Adrenal gland (tissue), 12 donors: ENCODE measurements around the gene ARAF. TPM values are rescaled to one million over a fixed set of nuclear protein-coding genes. Genes with fewer than 3 reads are reported as not detected.

ENCODE experiments used
- DNase-seq, 7 donors: peaks; one replicate each; pipeline ENCODE4 v3.0.0-alpha.2; 2019 to 2020
- H3K27ac ChIP-seq, 5 donors: fragments of 200-600 bp; sonication (generic) in 4 of 5; 1 replicate in 3 of 5; 2 replicates in 2 of 5; pipeline versions ENCODE4 v1.5.1 to v1.8.0; 2016 to 2020; ENCODE audit warnings: mild to moderate bottlenecking in 1 of 5
- H3K27me3 ChIP-seq: fragments of 200-600 bp; 2 replicates; pipeline ENCODE4 v1.8.0; 2021
- H3K36me3 ChIP-seq, 2 donors: fragments of 200-600 bp; replicated peaks in 1 of 2; 1 replicate in 1 of 2; 2 replicates in 1 of 2; pipeline versions ENCODE4 v1.5.1 to v1.8.0; 2018 to 2022
- H3K4me1 ChIP-seq, 2 donors: fragments of 200-600 bp; replicated peaks in 1 of 2; 1 replicate in 1 of 2; 2 replicates in 1 of 2; pipeline versions ENCODE4 v1.5.1 to v1.8.0; 2018 to 2021
- H3K4me3 ChIP-seq, 4 donors: fragments of 200-600 bp; sonication (generic) in 3 of 4; one replicate each; pipeline ENCODE4 v1.5.1; 2016 to 2018
- H3K9me3 ChIP-seq, 3 donors: fragments of 200-600 bp; sonication (generic) in 1 of 3; replicated peaks in 1 of 3; 1 replicate in 2 of 3; 2 replicates in 1 of 3; pipeline versions ENCODE4 v1.5.1 to v1.8.0; 2016 to 2021
- POLR2A ChIP-seq, 2 donors: fragments of 450-650 bp; IDR thresholded peaks; one replicate each; pipeline ENCODE4 v1.6.1; 2017; ENCODE audit warnings: antibody characterized with exemption in 2 of 2, mild to moderate bottlenecking in 2 of 2, moderate library complexity in 1 of 2
- WGBS, 4 donors: extraction: QIAGEN DNeasy Blood & Tissue Kit in 2 of 4; methylation state at CpG; one replicate each; pipeline versions ENCODE4 v1.1.5 to v1.1.7; 2013 to 2017; 5-methylcytosine and 5-hydroxymethylcytosine counted together
- intact Hi-C, 2 donors: fragments of 100-400 bp; cut with DNase I; formaldehyde crosslinking; loops; one replicate each; pipeline versions ENCODE4 v1.14.1 to v1.15.0; 2022 to 2023
- polyA plus RNA-seq, 3 donors: library from polyadenylated mRNA; stranded (reverse); fragments of 200-250 nt in 2 of 3; fragments of 350-450 nt in 1 of 3; fragmentation: Illumina TruSeq in 1 of 3; extraction: RNeasy Lipid Tissue Mini Kit (QIAGEN cat#74804) in 1 of 3; gene quantifications; one replicate each; pipeline ENCODE4 v1.2.3, GENCODE V29; 2013 to 2014
- total RNA-seq, 9 donors: library from RNA; depleted of rRNA in 4 of 9; stranded (reverse); fragments of >200 nt in 4 of 9; fragments of 120-200 nt in 1 of 9; fragmentation: NEBNext Ultra II Directional in 1 of 9; extraction: Animal tissue kit (Norgen Biotek cat#: 25700) in 1 of 9; gene quantifications; one replicate each; pipeline versions ENCODE4 v1.1.0 to v1.2.4, GENCODE V29; 2013 to 2023
- TF ChIP-seq, protein P1 (sequence below), 6 experiments: fragments of 450-650 bp in 4 of 6; fragments of 200-600 bp in 2 of 6; sonication (generic) in 1 of 6; IDR thresholded peaks; 1 replicate in 5 of 6; 2 replicates in 1 of 6; pipeline versions ENCODE4 v1.5.1 to v1.8.0; 2016 to 2021; ENCODE audit warnings: antibody characterized with exemption in 6 of 6, mild to moderate bottlenecking in 2 of 6, moderate library complexity in 1 of 6
- donor health status: healthy with polysubstance abuse.
- donor health status: Bipolar disorder and iron deficiency.
- donor health status: DM: yes; HTN: yes; CAD: no.
- donor health status: DM: no; HTN: no; CAD: no.
- donor health status: DM: no; HTN: no; CAD: no.
- donor health status: DM: yes; HTN: yes; CAD: no.

ARAF gene
- total and polyA plus RNA-seq, 12 donors: 31.2 to 113 (median 64.2) TPM

DNA sequence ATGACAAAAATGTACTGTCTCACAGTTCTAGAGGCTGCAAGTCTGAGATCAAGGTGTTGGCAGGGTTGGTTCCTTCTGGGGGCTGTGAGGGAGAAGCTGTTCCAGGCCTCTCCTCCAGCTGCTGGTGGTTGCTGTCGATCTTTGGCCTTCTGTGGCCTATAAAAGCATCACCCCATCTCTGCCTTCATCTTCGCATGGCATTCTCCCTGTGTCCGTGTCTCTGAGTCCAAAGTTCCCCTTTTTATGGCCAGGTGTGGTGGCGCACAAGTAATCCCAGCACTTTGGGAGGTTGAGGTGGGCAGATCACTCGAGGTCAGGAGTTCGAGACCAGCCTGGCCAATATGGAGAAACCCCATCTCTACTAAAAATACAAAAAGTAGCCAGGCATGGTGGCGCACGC lies 31.5 kb upstream of the ARAF start:
- H3K36me3 ChIP-seq: no peaks in the 10 kb centered on the region
- H3K4me1 ChIP-seq: no peaks in the 10 kb centered on the region
- DNase-seq: no peak
- 83 to 98% (median 90%) methylated on average over 6 to 8 of the region's 8 CpGs for WGBS, 4 donors
- intact Hi-C loops: loop anchor here in 1 of 2 donors (10.0 kb wide), 1 partner anchor 335 kb away; the partner anchor contains the start of gene UBA1
- TF ChIP-seq, protein P1, sequence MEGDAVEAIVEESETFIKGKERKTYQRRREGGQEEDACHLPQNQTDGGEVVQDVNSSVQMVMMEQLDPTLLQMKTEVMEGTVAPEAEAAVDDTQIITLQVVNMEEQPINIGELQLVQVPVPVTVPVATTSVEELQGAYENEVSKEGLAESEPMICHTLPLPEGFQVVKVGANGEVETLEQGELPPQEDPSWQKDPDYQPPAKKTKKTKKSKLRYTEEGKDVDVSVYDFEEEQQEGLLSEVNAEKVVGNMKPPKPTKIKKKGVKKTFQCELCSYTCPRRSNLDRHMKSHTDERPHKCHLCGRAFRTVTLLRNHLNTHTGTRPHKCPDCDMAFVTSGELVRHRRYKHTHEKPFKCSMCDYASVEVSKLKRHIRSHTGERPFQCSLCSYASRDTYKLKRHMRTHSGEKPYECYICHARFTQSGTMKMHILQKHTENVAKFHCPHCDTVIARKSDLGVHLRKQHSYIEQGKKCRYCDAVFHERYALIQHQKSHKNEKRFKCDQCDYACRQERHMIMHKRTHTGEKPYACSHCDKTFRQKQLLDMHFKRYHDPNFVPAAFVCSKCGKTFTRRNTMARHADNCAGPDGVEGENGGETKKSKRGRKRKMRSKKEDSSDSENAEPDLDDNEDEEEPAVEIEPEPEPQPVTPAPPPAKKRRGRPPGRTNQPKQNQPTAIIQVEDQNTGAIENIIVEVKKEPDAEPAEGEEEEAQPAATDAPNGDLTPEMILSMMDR (IDR thresholded peaks at IDR 0.05): no peak
- no peak for TF ChIP-seq POLR2A (IDR thresholded peaks at IDR 0.05)
- no peaks in the 10 kb centered on the region for H3K27me3 ChIP-seq
- H3K27ac ChIP-seq: no peak overlapping the region
- no peaks in the 10 kb centered on the region for H3K9me3 ChIP-seq
- H3K4me3 ChIP-seq: no peak overlapping the region

DNA sequence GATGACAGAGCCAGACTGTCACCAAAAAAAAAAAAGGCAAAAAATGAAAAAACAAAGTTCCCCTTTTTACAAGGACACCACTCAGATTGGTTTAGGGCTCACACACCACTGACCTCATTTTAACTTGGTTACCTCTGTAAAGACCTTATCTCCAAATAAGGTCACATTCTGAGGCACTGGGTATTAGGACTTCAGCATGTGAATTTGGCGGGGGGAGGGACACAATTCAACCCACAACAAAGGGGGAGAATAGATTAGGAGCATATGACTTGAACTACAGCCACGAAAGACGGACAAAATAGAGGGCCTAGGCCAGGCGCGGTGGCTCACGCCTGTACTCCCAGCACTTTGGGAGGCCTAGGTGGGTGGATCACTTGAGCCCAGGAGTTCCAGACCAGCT lies 31.0 kb upstream of the ARAF start:
- no peak for DNase-seq

DNA sequence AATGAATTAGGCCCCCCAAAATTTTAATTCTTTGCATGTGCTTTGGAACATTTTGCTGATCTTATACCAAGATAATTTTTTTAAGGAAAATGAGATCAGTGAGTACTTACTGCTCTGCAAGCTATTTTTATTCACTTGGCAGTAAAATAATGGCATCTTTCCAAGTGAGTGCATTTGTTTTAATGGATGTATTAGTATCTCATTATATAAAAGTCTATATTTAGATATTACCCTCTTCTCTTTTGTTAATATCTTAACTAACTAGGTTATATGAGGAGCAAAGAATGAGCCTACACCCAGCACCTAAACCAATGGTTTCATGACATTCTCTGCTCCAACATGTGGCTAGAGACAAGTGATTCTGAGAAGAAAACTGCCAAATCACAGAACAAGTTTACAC lies 21.1 kb upstream of the ARAF start:
- Histone ChIP-seq H3K9me3 (no peaks in the 10 kb centered on the region), H3K27me3 (no peaks in the 10 kb centered on the region), H3K27ac (peak overlapping the region in 2 of 5 donors; percentile 19 to 63), H3K4me1 (no peaks in the 10 kb centered on the region), H3K4me3 (no peak overlapping the region), H3K36me3 (no peaks in the 10 kb centered on the region)
- no peak for DNase-seq
- intact Hi-C loops: no loop called here
- TF ChIP-seq, protein P1 (IDR thresholded peaks at IDR 0.05): no peak

More for the DNA sequence above, 31.0 kb upstream of the ARAF start:
- intact Hi-C loops: no loop called here
- H3K27me3 ChIP-seq: no peaks in the 10 kb centered on the region
- 78 to 86% (median 84%) methylated on average over 5 to 6 of the region's 6 CpGs for WGBS, 4 donors
- H3K4me3 ChIP-seq: no peak overlapping the region
- no peaks in the 10 kb centered on the region for H3K9me3 ChIP-seq
- H3K27ac ChIP-seq: no peak overlapping the region
- TF ChIP-seq, protein P1 (IDR thresholded peaks at IDR 0.05): no peak
- TF ChIP-seq POLR2A (IDR thresholded peaks at IDR 0.05): no peak
- no peaks in the 10 kb centered on the region for H3K36me3 ChIP-seq
- H3K4me1 ChIP-seq: no peaks in the 10 kb centered on the region

DNA sequence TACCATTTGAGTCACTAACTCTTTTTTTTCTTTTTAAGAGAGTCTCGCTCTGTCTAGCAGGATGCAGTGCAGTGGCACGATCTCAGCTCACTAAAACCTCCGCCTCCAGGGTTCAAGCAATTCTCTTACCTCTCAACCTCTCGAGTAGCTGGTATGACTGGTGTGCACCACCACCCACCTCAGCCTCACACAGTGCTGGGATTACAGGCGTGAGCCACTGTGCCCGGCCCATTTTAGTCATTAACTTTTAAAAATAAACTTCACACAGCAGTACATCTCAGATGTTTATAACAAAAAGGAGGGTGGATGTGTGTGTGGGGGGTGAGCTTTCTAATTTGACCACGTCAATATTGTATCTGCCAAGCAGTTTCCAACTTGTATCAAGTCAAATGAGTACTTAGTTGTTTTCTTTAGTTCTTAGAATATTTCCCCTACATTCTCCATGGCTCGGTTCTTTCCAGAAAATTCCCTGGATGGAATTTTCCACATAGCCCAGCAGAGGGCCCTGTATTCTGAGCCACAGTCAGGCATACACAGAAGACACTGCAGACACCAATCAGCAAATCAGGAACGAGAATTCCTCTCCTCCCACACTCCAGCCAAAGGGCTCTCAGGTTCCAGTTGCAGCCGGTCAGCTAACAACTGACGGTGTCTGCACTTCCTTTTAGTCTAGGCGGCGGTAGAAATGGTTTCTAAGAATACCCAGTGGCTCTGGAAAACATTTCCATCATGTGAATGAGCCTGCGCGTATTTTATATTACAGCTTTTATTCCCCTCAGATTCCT lies 20.1 kb upstream of the ARAF start:
- Histone ChIP-seq H3K4me1 (no peaks in the 10 kb centered on the region), H3K36me3 (no peaks in the 10 kb centered on the region), H3K4me3 (no peak overlapping the region), H3K27me3 (no peaks in the 10 kb centered on the region), H3K27ac (peak overlapping the region in 3 of 5 donors; percentile 30 to 63 (median 47)), H3K9me3 (no peaks in the 10 kb centered on the region)
- intact Hi-C loops: no loop called here
- TF ChIP-seq, protein P1 (IDR thresholded peaks at IDR 0.05): peak; percentile 13 to 71 (median 52)
- peak in 1 of 2 donors; percentile 65 for TF ChIP-seq POLR2A (IDR thresholded peaks at IDR 0.05)
- peak; percentile 74 to 91 (median 84) for DNase-seq
- 25 to 41% (median 34%) methylated on average over 12 to 15 of the region's 15 CpGs for WGBS, 4 donors
